Activated CD4-positive, CD25-positive, alpha-beta regulatory T cell (primary cell): ENCODE results near the gene KY.

ENCODE experiments used
- DNase-seq, 4 experiments: peaks; one replicate each; lab custom pipeline; 2025; lab: John Stamatoyannopoulos, UW

The KY gene

DNA sequence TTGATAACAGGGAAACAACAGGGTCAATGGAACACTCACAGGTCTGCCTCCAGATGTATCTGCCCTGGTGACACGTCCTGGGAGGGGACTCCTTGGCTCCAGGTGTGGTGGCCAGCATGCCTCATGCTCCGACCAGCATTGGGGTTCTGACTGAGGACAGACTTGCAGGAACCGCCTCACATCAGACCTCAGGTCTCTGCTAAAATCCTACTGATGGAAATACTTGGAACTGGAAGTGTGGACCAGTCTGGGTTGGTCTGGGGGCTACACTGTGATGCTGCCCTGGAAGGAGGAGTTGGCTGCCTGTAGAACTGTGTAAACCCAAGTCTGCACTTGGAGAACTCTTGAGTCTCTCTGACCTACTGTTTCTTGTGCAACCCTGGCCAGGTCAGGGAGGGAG, 17.1 kb upstream of the KY start:
- no peak for DNase-seq

DNA sequence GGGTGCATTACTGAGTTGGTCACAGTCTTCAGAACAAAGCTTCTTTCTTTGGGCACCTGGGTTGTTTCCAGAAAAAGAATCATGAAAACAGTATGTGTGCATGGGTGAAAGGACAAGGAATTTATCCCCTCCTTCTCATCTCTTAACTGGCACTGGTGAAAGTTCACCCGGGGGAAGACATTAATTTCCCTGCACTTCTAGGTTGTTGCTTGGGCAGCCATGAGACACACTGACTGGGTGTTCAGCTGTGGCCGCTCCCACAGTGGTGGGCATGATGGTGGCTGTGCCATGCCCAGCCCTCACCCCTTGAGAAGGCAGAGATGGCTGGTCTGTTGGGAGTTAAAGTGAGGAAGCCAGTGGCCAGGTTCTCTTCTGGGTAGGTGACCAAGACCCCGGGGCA, 16.6 kb upstream of the KY start:
- no peak for DNase-seq

DNA sequence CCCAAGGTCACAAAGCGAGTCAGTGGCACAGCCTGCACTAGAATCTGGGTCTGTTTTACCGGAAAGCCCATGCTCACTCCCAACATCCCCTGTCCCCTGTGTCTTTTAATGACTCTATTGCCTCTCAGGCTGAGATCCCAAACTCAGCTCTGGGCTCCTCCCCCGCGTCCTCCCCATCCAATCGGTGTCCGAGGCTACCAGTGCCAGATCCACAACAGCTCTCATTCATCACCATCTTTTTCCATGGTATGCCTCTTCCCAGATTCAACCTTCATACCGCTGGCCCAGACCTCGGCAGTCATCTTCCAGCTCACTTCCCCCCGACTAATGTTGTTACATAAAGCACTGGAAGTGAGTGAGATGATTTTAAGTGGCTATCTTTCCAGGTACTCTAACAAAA, 16.1 kb upstream of the KY start:
- no peak for DNase-seq

DNA sequence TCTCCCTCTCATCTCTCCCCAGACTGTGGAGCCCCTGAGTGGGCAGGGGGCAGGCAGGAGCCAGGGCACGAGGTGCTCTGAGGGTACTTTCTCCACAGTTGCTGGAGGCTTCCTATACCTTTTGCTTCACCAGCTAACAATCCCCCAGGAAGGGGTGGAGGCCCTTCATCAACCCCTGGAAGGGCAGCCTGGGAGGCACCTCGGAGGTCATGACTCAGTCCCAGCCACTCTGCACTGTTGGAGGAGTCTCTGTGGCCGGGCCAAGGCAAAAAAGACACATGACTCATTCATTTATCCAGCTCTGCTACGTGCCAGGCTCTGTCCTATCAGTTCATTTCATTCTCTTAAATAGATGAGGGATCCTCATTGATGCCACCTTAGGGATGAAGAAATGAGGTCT, 15.6 kb upstream of the KY start:
- no peak for DNase-seq

DNA sequence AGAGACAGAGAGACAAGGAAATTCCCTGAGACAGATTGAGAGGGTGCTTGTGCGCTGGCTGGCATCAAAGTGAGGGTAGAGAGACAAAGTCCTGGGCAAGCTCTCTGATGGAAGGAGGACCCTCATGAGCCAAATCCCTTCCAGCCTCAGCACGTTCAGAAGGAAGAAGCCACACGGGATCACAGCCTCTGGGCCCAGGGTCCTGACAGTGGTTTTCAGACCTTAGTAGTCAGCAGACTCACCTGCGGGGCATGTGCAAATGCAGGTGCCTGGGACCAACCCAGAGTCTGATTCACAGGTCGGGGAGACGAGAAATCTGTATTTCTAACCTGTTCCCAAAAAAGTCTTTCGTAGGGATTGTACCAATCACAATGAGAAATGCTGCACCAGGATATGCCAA, 15.2 kb upstream of the KY start:
- DNase-seq: no peak

DNA sequence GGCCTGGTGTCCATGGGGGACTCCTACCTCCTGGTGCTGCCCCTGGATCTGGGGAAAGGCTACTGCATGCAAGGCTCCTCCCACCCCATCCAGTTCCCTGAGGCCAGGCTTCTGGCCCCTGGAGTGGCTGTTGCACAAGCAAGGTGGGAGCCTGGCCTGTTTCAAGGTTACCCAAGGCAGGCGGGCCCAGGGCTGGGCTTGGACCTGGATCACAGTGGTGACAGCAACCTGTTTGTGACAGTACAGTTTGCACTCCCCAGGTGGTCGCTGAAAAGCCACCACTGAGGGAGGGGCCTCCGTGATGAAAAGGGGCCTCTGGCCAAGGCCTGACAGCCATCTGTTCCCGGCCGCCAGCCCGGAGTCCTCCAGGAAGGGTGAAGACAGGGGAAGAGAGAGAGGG, 14.4 kb upstream of the KY start:
- DNase-seq: no peak

DNA sequence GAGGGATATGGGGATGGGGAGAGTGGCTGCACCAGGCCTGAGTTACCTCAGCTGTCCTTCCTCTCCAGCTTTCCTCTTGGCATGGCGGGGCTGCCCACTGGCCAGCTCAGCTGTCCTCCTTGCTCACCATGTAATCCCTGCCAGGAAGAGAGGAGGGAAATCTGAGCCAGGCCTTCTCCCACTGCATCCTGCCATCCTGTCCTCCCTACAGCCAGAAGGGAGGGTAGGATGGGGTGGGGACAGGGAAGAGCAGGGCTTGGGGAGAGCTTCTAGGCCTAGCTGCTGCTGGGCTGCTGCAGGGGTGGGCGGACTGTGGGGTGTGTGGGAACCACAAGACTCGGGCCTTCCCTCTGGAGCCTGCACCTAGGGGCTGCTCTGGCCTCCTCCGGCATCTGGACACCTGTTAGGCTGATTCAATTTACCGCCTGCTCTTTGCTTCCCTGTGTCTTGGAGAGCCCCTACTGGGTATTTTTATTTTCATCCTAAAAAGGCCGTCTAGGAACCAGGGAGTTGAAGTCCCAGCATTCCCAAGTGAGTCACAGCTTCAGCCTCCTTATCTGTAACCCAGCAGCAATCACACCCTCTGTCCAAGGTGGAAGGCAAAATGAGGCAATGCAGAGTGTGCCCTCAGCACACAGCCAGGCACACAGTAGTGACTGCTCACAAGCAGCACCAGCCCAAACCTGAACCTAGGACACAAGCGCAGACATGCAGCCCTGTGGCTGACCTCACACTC, 13.1 kb upstream of the KY start:
- no peak for DNase-seq

DNA sequence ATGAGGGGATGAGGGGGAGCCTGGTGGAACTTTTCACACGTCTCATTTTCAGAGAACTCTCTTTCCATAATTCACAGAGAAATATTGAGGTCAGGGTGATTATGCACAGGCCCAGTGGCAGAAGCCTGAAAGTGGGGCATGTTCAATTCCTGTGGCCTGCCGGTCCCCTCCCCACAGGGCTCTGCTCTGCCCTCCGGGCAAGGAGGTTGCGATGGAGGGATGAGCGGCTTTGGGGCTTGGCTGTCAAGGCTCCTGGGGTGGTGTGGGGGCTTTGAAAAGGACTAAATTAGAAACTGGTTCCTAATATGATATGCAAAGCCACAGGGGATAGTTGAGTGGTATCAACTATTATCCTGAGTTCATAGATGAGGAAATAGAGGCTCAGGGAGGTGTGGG, 9.2 kb upstream of the KY start:
- DNase-seq: no peak

DNA sequence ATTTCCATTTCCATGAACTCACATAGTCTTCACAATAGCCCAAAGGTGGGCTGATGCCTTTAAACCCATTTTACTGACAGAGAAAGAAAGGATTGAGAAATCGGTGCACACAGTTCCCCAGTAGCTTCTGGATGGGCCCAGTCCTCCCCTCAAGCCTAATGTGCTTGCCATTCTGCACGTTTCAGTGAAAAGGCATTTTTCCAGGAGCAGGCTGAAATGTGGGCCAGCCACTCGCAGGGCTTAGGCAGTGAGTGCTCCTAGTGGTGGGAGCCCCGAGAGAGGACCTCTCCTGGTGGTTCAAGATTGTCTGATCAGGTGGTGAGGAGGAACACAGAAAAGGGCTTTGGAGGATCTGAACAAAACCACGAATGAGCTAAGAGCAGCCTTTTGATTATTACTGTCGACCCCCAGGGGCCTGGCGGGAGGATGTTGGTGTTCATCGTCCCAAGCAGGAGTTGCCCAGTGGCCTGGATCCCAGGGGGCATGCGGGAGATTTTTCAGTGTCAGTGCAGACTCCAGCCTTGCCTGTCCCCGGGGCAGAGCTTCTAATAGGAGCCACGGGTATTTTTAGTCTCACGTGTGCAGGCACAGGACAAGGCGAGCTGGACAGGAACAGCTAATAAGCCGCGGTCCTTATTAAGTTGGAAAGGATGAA, 8.7 kb upstream of the KY start:
- no peak for DNase-seq

DNA sequence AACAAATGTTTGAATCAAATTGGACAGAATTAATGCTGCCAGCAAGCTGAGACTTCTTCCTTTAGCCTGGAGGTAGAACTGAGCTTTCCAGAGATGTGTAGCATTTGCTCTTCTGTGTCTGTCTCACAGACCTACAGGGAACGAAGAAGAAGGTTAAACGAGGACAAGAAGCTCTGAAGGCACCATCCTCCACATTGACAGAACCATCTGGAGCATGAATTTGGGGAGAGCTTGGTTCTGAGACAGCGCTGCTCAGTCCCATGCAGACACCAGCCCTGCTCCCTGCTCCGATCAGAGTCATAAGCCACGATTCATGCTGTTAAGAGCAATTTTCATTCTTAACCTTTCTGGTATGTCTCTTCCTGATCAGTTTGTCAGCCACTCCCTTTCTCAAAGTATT, 7.7 kb upstream of the KY start:
- no peak for DNase-seq

DNA sequence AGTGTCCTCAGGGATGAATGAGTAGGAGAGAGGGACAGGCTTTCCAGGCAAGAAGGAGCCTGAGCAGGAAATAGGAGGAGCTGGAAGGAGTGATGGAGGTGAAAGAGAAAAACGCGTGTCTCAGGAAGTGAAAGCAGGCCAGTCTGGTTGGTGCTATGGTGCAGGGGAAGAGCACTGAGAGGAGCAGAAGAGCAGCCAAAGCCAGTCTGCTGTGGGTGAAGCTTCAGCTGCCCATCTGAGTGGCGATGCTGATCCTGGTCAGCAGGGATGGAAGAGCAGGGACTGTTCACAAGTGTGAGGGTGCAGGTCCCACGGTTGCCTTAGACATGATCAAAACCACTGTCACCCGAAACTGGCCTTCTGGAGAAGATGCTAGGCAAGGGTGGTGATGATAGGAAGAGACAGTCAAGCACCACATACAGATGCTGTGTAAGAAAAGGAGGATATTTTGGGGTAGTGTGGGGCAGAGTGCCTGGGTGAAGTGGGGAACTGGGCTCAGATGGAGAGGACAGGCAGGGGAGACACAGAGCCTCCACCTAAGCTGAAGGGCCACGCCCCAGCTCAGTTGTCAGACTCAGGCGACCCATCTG, 5.5 kb upstream of the KY start:
- DNase-seq: no peak

DNA sequence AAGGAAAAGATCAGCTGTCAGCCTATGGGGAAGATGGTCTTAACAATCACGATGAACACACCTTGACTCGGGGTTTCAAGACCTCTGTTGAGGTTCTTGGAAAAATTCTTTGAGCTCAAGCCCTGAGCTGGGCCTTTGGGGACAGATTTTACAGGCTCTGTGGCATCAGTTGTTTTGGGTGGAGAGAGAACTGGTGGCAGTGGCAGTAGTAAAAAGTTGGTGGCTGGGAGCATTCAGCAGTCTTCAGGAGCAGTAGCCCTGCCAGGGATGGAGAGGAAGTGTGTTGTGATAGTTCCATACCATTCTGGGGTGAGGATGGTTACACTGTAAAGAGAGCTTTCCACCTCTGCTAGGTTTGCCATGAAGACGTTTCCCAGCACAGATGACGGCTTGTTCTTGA, 4.9 kb upstream of the KY start:
- DNase-seq: no peak

DNA sequence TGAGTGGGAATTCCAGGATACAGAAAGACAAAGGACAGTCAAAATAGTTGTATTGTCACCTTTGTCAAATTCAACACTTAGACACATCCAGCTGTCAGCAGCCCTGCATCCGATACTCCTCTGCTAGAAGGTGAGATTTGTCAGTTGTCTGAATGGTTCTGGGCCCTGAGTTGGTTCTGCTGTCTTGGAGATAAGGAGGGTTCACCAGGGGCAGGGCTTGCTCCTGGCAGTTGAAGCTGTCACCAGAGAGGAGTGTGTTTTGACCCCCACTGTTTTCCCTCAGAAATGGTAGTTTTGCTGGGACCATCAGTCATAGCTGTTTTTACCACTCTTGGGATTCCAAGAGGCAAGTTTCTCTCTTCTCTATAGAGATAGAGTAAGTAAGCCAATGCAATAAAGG, 3.2 kb upstream of the KY start:
- no peak for DNase-seq

DNA sequence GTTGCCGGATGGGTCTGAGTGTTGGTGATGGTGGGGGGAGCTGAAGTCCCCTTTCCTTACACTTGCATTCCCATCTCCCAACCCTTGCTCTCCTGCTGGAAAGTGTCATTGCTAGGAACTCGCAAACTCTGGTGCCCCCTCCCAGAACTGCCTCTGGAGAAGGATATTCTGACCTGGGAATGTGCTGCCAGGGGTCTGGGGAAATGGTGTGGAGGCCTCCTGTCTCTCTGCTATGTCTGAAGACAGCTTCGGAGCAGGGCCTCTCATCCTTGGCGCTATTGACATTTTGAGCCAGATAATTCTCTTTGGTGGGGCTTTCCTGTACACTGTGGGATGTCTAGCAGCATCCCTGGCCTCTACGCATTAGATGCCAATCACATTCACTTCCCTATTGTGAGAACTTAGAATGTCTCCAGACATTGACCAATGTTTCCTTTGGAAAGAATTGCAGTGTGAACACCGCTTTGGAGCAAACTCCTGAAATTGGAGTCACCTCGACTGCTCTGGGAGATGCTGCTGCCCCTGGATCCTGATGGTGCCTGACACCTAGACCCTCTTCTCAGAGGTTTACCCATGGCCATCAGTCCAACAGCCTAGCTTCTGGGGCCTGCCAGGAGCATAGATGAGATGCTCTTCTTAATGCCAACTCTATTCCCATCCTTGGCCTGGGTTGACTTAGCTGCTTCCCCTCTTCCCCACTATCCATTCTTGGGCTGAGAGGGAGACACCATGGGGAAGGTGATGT, 2.2 kb upstream of the KY start:
- DNase-seq: no peak

DNA sequence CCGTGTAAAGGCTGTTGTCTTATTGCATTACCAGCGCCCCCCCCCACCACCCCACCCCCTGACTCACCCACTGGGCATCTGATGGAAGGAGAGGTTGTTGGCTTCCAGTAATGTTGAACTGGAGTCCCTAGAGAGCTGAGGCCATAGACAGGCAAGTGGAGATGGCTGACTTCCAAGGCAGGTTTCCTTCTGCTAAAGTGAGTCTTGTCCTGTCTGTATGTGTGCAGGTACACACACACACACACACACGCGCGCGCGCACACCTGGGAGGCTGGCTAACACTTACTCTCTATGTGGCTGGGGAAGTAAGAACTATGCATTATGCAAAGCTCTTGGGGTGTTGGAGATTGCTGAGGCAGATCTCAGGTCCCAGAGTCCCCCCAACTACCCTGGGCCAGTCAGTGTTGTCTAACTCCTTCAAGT, 1.6 kb upstream of the KY start:
- DNase-seq: no peak

DNA sequence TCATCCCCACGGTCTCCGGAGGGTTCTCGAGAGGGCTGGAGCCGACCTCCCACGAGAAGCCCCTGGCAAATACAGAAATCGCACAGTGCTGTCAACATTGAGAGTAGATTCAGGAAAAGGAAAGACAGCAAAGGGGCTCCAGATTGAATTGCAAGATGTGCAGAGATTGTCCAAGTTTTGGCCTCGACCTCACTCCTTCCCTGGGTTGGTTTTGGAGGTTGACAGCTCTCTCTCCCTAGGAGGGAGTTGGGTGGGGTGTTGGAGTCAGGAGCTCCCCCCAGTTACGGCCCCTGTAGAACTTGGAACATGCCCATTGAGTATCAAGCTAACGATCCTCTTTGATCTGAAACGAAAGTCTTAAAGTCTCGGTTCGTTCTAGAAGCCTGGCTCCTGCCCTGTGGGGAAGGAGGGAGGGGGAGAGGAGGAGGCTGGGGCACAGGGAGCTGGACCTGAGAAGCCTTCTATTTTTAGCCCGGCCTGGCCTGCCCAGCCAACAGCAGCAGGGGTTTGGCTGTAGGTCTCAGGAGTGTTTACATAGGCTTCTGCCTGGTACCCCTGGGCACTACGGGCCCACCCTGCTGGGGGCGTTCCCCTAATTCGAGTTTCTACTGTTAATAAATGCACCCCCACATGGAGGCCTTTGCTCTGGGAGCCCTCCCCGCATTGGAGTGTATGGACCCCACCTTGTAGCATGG, 672 bp upstream of the KY start:
- no peak for DNase-seq

DNA sequence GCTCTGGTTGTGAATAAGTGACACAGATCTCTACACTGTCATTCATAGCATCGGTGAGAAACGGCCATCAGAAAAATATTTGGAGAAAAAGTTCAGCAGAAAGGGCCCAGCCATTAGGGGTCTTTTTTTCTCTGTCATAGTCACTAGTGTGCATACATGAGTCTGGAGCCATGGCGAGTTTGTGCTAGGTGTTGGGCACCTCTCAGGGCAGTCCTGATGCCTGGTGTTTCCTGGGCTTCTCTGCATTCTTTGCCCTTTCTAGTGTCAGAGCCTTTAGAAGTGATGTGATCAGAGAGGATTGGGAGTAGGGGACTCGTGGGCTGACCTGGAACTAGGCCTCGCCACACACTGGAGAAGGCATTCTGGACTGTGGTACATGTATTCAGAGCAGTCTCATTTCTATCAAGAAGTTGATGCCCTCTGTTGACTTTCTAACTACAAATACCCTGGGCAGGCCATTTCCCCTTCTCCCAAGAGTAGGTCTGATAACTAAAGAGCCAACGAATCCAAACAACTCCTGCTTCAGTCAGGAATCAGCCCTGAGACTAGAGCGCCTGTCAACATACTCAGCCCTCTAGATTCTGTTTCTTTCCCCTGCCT, 1.6 kb downstream of the KY start:
- DNase-seq: no peak

DNA sequence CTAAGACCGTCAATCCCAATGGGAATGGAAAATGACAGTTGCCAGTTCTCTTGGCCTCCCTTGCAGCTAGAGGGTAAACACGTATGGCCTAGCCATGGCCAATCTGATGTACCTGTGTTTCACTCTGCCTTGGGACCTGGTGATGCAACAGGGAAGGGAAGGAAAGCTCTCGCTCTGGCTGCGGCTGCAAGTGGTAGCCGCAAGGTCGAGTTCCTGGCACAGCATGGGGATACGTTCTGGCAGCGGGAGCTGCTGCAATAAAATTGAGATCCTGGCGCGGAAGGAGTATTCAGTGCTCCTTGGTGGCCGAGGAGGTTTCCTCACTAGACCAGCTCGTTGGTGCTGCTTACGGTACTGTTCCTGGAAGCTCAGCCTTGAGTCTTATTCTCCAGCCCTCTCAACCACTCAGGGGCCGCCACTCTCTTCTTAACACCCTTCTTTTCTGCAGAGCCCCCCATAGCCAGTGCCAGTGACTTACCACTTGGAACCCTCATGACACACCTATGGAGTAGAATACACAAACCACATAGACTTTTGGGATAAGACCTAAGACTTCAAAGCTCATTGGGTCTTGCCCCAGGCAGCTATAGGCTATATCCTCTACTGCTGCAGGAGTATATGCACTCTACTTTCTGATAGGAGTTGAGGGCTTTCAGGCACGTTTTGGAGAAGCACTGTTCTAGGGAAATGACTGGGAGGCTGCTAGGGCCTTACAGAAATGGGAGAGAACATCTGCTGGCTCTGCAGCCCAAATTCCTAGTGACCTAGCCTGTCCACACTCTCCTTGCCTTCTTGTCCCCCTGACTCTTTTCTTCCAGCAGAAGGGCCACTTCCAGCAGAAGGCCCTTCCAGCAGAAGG, 2.7 kb downstream of the KY start:
- DNase-seq: no peak

DNA sequence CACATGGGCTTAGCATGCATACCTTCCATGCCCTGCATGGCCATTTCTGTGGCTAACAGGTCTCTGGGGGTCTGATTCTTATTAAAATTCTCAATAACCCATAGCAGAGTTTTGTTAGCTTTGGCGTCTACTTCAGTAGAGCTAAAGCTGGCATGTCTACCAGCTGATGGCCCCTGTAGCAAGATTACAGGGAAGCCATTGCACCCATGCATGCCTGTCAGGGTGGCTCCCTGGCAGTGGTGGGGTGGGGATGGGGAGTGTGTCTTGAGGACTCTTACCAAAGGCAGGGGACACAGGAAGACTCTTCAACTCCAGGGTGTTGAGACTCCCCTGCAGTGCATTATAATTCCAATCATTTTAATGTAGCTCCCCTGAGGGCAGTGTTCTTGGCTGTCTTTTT, 4.7 kb downstream of the KY start:
- no peak for DNase-seq

DNA sequence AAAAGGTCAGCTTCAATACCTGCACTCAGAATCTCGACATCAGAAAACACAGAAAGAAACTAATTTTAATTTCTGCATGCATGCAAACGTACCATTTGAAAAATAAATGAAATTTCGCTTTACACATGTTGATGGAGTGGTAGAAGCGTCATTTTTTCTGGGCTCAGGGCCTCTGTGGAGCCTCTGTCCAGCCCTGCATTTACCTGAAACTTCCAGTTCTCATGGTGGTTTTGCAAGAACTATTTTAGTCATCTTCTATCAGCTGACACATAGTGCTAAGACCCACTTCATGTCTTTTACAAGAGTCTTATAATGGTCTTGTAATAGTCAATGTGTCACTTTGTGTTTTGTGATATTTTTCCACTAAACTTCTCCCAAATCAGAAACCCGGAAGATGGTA, 5.3 kb downstream of the KY start:
- no peak for DNase-seq
